HepG2 (cell line): ENCODE data around the gene TSPAN18.

Experiments
- CENPT ChIP-seq: sonication (generic); formaldehyde crosslinking; IDR thresholded peaks from 2 replicates; pipeline ENCODE4 v1.8.0; 2022; ENCODE audit warnings: low read depth, mild to moderate bottlenecking, moderate library complexity, missing genetic modification reagents
- TBX2 ChIP-seq: sonication (generic); formaldehyde crosslinking; IDR thresholded peaks from 2 replicates; pipeline ENCODE4 v1.5.0; 2020; ENCODE audit warnings: missing genetic modification reagents, mild to moderate bottlenecking, borderline replicate concordance
- ZBTB21 ChIP-seq: sonication (generic); formaldehyde crosslinking; IDR thresholded peaks from 2 replicates; pipeline ENCODE4 v1.4.0; 2020; ENCODE audit warnings: missing genetic modification reagents

DNA sequence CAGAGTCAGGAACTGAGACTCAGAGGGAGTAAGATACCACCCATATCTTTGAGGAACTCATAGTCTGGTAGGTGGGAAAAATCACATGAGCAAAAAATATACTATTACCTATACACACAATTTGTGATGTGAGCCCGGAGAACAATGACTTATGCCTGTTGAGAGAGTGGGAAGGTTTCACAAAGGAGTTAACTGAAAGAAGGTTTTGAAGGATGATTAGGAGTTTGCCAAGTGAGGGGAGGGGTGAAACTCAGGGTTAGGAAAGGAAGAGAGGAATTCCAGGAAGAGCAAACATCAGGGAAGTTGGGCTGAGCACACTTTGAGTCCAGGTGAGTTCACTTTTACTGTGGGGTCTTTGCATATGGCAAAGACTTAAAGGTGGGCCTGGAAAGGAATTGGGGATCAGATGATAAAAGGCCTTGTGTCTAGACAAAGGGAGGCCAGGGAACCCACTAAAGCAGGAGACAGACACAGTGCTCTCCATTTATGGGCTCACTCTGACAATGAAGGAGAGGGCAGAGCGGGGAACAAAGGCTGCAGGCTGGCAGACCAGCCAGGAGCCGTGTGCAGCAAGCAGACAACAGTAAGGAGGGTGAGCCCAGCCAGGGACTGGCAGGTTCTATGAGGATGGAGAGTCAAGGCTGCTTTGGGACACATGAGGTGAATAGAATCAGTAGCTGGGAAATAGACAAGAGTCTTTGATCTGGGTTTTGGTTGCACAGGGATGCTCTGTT lies 33.1 kb downstream of the TSPAN18 start:
- no peak for TF ChIP-seq CENPT (CRISPR knock-in tag)
- no peak for TF ChIP-seq ZBTB21 (CRISPR knock-in tag)
- no peak for TF ChIP-seq TBX2 (CRISPR knock-in tag)
